GM19455 (cell line): ENCODE measurements around the gene SYNDIG1.

Experiments
- ATAC-seq: cut with Tn5 transposase; IDR thresholded peaks from one replicate; pipeline ENCODE4 v1.9.1; 2021; ENCODE audit not compliant: unreplicated experiment

The SYNDIG1 gene

GRCh38 chr20:24470746-24471582 is 1.5 kb downstream of the SYNDIG1 start:
- ATAC-seq: no peak

GRCh38 chr20:24472426-24472825 is 3.0 kb downstream of the SYNDIG1 start:
- ATAC-seq: no peak

GRCh38 chr20:24473435-24474223 is 4.2 kb downstream of the SYNDIG1 start:
- ATAC-seq: no peak

GRCh38 chr20:24477831-24478547 is 8.6 kb downstream of the SYNDIG1 start:
- ATAC-seq: no peak

- ATAC-seq: no peak
These were observed 9.2 kb downstream of the SYNDIG1 start for GRCh38 chr20:24478584-24478983.

GRCh38 chr20:24479106-24479505 is 9.7 kb downstream of the SYNDIG1 start:
- ATAC-seq: no peak

GRCh38 chr20:24479595-24479994 is 10.2 kb downstream of the SYNDIG1 start:
- no peak for ATAC-seq

- no peak for ATAC-seq
These were observed 11.1 kb downstream of the SYNDIG1 start for GRCh38 chr20:24480509-24480908.

GRCh38 chr20:24481173-24481572 is 11.7 kb downstream of the SYNDIG1 start:
- ATAC-seq: no peak

GRCh38 chr20:24483435-24484080 is 14.1 kb downstream of the SYNDIG1 start:
- no peak for ATAC-seq

- ATAC-seq: no peak
These were observed 14.6 kb downstream of the SYNDIG1 start for GRCh38 chr20:24484081-24484450.

GRCh38 chr20:24485981-24486380 is 16.6 kb downstream of the SYNDIG1 start:
- ATAC-seq: no peak

- no peak for ATAC-seq
These were observed 17.8 kb downstream of the SYNDIG1 start for GRCh38 chr20:24487240-24487639.

GRCh38 chr20:24487648-24488047 is 18.2 kb downstream of the SYNDIG1 start:
- ATAC-seq: no peak

GRCh38 chr20:24488064-24488799 is 18.8 kb downstream of the SYNDIG1 start:
- ATAC-seq: no peak

- ATAC-seq: no peak
These were observed 19.4 kb downstream of the SYNDIG1 start for GRCh38 chr20:24488800-24489175.

GRCh38 chr20:24489193-24489592 is 19.8 kb downstream of the SYNDIG1 start:
- no peak for ATAC-seq

- ATAC-seq: no peak
These were observed 20.3 kb downstream of the SYNDIG1 start for GRCh38 chr20:24489631-24490260.

GRCh38 chr20:24490598-24490997 is 21.2 kb downstream of the SYNDIG1 start:
- no peak for ATAC-seq
